NCI-H2107 treated with DMSO at 0.1 percent for 48 hours (cell line): ENCODE measurements around the gene DHCR24.

Experiments used
- DNase-seq: peaks from one replicate; lab custom pipeline; 2025; ENCODE audit not compliant: unreplicated experiment; lab: John Stamatoyannopoulos, UW

Gene DHCR24

DNA sequence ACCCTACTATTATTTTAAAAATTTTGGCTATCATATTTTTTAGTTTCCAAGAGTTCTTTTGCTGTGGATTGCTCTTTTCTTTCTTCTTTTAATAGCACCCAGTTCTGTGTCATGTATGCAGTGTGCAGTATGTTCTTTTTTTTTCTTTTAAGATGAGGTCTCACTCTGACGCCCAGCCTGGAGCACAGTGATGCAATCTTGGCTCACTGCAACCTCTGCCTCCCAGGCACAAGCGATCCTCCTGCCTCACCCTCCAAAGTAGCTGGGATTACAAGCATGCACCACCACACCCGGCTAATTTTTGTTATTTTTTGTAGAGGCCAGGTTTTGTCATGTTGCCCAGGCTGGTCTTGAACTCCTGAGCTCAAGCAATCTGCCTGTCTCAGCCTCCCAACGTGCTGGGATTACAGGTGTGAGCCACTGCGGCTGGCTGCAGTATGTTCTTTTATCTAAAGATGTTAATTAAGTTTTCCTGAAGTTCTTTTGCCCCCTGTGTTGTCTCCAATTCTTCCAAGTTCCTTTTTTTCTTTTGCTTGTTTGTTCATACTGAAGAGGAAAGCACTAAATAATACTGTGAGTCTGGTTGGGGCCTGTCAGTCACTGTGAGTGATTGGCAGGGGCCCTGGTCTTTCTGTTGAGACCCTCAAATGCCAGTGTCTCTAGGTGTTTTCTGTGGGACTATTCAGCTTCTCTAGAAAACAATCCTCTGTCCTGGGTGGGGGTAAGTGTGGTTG is 68.4 kb downstream of the DHCR24 start:
- no peak for DNase-seq

DNA sequence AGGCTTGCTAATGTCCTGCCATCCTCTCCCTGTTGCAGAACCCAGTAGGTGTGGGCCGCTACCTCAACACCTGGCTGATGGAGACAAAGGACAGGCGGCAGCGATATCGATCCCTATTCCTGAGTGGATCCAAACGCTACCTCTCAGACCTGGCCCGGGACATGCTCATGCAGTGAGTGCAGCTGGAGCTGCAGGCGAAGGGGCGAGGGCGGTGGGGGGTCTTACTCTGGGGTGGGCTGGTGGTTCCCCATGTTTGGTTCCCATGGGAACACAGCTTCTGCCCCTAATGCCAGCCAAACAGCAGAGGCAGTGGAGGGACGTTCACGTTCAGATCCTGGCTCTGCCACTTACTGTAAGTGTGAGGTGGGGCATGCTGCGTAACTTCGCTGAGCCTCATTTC is 70.0 kb downstream of the DHCR24 start:
- peak; percentile 9 for DNase-seq

DNA sequence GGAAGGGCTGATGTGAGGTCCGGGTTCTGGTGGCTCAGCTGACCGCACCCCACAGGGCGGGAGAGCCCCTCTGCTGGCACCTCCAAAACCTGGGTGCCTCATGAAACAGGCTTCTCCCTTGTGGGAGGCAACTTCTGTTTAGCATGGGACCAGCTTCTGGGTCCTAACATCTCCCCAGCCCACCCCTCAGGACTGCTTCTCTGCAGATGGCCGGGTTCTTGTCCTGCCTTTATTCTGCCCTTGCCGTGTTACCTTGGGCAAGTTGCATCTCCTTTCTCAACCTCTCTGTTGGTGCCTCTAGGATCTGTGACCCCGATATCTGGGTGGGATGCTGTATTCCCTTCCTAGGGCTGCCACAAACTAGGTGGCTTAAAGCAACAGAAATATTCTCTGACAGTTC is 70.9 kb downstream of the DHCR24 start:
- no peak for DNase-seq

DNA sequence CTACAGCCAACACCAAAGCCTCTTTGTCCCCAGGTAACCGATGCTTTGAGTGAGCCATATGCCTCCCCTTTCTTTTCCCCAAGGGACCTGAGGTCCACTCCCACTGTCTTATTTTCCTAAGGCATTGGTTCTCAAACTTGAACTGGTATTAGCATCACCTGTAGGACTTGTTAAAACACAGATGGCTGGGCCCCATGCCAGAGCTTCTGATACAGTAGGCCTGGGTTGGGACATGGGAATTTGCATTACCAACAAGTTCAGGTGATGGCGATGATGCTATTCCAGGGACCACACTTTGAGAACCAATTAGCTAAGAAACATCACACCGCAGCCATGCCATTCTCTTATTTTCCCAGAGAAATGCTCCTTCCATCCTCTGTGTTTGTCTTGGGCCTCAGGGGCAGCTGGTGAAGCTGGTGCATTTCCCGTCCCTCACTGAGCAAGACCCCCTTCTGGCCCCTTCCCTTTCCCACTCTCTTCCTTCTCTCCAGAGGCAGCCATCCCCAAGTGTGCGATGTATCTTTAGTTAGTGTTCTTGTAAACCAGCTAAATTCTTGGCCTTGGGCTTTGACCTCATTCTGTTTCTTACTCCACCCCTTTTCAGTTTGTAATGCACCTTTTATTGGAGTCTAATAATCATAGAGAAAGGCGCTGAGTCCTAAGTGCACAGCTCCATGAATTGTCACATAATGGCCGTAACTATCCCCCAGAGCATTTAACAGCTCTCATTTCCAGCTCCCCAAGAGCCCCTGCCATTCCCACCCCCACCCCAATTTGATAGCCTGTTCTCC is 71.7 kb downstream of the DHCR24 start:
- DNase-seq, result no peak

DNA sequence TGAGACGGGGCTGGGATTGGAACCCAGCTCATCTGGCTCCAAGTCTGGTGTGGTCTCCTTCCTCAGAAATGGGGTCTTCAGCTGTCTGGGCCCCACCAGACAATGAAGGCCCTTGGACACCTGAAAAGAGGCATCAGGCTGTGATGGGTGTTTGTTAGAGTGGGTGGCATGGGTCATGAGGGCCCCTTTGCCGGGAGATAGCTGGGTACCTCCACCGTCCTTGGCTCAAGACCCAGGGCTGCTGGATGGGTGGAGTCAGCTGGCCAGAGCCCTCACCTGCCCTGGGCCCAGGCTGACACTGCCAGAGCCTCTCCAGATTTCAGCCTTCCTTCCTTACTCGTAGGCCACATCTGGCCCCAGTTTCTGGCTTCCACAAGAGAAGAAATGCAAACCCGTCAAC is 72.4 kb downstream of the DHCR24 start:
- no peak for DNase-seq

DNA sequence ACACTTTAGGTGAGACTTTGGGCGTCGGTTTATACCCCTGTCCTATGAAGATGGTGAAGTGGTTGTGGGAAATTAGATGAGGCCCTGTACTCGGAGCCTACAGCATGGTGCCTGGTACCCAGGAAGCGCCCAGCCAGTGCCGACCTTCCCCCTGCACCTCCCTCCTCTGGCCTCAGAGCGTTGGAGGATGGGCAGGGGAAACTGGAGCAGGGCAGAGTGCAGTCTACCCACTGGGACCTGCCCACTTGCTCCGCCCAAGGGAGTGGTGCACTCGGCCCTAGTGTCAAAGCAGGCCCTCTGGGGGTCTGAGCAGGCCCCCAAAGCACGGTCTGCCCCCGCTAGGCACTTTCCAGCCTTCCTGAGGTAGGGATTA is 72.9 kb downstream of the DHCR24 start:
- DNase-seq, result no peak

DNA sequence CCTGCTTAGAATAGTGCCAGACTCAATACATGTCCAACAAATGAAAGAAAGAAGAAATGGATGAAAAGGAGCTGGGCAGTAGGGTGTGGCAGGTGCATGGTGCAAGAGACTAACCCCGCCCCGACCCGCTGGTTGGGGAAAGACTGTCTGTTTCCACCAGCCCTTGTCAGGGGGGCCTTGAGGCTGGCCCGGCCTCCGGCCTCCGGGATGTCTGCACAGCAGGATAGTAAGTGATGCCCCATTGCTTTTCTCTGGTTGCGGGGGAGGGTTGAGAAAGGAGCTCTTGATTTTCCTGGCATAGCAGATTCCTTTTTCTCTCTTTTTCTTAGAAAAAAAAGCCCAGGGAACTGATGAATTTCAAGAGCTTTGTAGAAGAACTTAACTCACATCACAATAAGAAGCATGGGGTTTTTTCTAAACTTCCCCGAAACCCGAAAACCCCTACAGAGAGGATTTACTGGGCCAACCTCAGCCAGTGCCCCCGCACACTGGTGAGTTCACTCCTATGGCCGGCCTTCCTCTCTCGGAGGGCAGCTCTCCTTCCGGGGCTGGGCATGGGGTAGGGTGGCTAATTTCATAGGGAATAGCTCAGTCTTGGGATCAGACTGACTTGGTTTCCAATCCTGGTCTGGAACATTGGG is 73.4 kb downstream of the DHCR24 start:
- no peak for DNase-seq

DNA sequence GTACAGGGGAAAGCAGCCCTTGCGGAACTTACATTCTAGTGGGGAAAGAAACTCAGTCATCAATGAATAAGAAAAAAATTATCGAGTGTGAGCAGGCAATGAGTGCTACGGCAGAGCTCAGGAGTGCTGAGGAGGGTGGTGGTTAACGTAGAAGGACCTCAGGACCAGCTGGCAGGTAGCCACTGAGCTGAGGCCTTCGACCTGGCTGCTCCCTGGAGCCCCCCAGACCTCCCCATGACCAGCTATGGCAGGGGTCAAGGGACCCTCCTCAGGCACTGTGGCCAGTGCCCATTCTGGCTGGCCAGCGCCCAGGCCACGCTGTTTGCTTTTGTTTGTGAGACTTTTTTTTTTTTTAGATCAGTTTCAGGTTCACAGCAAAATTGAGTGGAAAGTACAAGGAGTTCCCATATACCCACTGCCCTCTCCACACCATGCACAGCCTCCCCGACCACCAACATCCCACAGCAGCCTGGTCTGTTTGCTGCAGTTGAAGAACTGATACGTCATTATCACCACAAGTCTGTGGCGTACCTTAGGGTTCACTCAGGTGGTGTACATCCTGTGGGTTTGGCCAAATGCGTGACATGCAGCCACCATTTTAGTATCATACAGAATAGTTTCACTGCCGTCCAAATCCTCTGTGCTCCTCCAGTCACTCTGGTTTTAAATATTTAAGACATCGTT is 74.1 kb downstream of the DHCR24 start:
- no peak for DNase-seq

DNA sequence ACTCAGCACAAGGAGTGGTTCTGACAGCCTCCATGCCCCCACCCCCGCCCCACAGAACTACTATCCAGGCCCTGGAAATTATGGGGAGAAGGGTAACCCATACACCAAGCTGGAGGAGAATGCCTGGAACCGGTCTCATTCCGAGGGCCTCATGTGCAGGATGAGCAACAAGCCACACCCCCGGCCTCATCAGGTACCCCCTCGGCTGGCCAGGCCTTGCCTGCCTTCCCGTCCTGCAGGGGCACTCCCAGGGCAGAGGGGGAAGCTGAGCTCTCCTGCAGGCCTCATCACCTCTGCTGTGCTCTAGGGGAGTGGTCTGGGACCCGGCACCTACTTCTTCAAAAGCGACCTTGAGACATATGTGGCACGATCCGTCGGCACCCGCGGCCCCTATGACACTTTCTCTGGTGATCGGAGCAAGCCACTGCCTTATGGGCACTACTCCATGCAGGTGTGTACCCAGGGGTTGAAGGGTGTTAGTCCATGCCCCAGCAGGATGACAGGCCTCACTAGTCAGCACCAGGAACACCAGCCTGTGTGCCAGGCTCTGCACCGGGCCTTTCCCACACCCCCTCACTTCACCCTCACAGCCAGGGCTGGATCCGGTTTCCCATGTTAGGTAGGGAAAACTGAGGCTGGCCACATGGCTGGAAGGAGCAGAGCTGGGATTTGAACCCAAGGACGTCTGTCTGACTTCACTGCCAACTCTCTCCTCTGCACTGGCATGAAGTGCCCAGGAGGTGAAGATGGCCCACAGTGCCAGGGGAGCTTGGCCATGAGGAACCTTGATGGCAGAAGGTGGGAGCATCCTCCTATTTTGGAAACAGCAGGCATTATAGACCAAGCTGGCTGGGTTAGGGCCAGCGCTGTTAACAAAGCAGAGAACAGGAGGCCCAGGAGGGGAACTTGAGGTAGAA is 75.0 kb downstream of the DHCR24 start:
- no peak for DNase-seq

DNA sequence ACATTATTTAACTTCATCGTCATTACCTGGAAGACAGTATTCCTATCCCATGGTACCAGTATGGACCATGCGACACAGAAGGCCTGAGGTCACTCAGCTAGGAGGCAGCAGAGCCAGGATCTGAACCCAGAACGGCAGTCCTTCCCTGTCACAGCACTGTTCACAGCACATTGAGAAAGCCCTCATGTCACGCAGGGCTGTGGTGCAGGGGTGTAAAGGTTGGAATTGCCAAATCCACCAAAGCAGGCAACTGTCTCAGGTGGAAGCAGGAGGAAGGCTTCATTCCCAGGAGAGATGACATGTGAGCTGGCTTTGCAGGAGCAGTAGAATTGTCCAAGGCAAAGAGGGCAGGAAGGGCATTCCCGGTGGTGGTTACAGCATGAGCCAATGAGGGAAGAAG is 75.9 kb downstream of the DHCR24 start:
- no peak for DNase-seq

DNA sequence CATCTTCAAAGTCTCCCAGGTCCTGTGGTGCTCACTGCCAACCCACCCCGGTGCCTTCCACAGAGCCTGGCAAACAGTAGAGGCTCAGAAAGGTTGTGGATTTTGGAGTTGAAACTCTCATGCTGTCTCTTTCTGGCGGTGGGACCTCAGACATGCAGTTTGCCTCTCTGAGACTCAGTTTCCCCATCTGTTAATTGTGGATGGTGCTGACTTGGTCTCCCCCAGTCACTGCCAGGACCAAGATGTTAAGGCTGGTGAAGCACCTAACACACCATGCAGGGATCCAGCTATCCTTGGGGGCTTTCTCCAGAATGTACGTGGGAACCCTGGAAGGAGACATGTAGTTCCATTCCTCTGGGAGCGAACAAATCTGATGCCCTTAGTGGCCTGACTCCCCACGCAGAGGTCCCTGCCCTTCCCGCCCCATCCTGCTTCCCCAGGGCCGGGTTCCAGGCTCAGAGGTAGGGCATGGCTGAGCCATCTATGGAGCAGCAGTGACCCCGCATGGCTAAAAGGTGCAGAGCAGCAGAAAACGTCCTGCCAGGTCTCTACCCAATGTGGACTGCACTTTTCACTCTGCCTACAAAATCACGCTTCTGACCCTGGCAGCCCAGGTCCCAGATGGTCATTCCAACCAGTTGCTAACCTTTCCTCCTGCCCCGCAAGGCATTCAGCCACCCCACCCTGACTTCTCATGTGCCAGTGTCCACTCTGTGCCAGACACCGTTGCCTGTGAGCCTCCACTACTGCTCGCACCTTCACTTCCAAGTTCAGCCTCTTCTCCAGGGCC is 76.6 kb downstream of the DHCR24 start:
- DNase-seq, result peak; percentile 33

DNA sequence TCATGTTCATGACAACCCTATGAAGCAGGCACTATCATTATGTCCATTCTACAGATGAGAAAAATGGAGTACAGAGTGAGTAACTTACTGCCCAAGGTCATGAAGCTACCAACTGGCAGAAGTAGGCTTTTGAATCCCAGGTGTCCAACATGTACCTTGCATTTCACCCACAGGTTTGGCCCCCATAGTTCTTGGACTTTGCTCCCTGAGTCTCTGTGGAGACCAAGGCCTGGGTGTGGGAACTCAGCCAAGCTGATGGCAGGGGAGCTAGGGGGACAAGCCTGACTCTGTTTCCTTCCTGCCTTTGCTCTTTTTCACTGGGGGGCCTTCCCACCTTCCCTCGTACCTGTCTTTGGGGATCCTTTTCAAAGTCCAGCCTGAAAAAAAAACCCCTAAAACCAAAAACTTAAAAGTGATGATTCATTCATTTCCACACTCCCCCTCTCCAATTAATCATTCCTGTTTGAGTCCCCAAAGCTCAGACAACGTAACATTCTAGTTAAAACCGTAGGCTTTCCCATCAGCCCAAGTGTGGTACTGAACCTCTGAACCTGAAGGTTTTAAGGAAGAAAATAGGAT is 77.4 kb downstream of the DHCR24 start:
- DNase-seq, result no peak

DNA sequence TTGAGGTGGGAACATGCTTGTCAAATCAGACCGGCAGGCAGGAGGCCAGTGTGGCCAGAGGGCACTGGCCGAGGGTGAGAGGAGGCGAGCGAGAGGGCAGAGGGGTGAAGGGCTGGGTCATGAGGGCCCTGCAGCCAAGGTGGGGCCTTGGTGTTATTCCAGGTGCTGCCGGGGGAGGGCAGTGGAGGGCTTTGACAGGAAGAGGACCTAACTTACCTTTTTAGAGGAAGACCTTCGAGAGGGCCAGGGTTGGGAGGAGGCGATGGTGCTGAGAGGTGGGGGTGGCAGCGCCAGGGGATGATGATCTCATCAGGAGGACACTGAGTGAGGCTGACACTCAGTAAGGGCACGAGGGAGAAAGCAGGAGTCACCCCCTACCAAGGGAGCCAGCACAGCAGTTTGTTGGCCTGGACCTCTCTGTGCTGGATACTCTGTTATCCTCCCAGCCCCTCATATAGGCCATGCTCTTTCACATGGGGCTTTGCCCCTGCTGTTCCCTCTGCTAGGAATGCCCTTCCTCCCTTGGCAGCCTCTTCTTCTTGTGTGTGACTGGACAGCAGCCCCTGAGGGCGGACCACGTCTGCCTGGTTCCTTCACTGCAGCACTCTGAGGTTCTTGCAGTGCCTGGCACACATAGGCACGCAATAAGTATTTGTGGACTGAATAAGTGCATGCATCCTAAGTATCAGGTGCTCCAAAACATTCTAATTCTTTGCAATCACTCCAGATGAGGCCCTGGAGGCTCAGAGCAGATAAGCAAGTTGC is 78.4 kb downstream of the DHCR24 start:
- no peak for DNase-seq

DNA sequence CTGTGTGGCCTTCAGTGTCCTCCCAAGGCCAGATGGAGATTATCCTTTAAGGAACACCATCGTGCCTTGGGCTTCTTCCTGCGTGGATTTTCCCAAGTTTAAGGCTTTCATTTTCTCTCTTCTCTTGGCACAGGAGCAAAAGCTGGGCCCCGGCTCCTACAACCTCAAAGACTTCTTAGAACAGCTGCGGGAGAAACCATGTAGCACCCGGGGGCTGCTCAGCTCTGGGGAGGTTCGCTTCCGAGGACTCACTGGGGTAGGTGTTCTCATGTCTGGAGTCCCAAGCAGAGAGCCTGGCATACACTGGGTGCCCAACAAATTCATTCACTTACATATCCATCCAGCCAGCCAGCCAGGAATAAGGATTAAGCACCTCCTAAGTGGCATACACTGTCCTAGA is 79.2 kb downstream of the DHCR24 start:
- no peak for DNase-seq

DNA sequence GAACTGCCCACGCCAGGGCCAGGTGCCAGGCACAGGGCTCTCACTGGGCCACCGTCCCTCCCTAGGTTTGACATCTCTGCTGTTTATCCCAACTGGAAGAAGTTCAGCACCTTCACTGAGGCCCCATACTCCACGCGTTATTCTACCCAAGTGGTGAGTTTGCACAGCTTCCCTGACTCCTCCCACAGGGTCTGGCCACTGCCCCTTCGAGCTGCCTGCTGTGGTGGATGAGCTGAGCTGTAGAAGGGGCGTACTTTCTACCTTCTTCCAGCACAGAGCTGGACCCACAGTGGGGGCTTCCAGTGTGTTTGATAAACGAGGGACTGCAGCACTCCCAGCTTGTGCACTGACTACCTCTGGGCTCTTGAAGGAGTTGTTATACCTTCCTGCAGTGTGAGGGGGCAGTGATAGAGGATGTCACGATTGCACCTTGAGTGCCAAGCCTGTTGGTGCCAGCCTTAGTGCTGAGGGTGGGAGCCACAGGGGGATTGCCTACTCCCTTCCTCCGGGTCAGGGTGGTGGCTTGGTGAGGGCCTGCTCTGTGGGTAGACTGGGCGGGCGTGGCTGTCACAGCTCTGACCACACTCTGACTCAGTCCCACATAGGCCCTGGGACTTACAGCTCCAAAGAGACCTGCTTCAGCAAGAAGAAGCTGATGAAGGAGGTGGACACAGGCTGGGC is 79.9 kb downstream of the DHCR24 start:
- DNase-seq, result no peak

DNA sequence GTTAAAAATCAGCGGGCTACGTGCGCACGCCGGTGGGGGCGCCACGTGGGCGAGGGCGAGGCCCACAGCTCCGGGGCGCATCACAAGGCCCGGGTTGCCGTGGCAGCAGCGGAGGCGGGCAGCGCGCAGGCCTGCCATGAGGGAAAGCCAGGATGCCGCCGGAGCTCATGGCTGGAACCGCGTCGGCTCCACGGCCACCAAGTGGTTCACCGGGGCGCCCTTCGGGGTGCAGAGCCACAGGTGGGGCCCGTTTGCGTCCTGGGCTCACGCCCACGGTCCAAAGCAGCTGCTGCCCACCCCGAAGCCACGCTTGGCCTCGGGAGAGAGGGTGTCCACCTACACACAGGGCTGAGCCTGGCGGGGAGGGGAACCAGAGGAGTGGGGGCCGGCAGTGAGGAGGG is 81.0 kb downstream of the DHCR24 start:
- no peak for DNase-seq

DNA sequence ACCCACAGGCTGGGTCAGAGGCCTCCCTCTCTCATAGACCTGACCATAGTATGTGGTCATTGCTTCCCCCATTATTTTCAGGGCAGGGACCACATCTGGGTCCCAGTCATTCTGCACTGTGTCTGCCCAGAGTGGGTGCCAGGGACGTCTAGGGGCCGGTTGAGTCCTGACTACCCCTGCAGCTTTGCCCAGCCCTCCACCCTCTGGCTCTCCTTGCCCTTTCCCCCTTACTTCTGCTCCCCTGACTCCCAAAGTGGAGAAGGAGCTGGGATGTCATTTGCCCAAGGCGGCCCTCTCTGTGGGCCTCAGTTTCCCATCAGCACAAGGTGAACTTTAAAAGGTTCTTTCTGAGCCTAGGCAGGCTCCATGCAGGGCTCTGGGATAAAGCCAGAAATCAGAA is 81.5 kb downstream of the DHCR24 start:
- no peak for DNase-seq

DNA sequence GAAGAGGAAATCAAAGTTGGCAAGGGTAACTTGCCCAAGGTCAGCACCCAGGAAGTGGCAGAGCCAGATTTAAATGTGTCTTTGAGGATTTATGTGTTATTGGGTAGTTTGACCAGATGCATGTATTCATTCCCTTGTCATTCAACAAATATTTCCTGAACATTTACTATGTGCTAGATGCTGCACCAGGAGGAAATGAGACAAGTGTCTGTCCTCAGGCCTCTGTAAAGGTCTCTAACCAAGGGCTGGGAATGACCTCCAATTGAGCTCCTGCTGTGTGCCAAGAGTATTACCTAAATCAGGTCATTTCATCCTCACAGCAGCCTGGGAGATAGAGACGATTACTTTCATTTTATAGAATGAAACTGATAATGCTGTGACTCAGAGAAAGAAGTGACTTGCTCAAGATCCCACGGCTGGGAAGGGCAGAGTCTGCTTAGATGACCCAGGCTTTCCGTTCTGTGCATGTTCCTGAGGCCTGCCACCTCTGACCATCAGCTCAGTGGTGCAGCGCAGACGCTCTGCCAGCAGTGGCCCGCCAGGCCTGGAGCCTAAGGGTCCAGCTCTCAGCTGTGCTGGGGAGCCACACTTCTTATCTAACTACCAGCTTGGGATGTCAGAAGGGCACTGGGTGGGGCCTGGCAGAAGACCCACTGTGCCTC is 82.4 kb downstream of the DHCR24 start:
- no peak for DNase-seq
